ENCODE measurements around the gene MAGI2. TPM values are rescaled to one million over a fixed set of nuclear protein-coding genes. Genes with fewer than 3 reads are reported as not detected.

The MAGI2 gene
- total RNA-seq, 5 donors from 2014 or later (not counting 1 experiment from before 2014, with no cell fraction given): 0.10 to 0.77 (median 0.22) TPM

DNA sequence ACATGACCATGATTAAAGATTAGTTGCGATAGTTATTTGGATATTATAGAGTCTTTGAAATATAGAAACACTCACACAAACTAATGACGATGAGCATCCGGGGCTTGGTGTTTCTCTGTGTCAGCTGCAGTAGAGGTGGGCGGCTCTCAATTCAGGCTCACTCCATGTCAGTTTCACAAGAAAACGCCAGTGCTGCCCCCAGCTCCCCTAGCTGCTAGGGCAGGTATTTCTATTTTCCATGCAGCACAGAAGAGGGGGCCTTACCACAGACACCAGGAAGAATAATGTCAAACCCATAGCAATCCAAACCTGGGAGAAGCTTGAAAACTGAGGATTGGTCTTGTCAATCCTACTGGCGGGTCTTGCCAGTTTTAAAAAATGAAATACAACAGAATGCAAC is 1457.8 kb downstream of the MAGI2 start:
- H3K4me1 Mint-ChIP-seq: no peaks in the 10 kb centered on the region
- ChIA-PET POLR2A (interaction anchor here in 1 of 2 donors (0.6 kb wide), 1 partner anchor 23 kb away, joined by 3 read pairs; no protein-coding TSS in a partner anchor), CTCF (no interaction called here)
- Histone ChIP-seq H3K27me3 (replicated peaks in 1 of 2; ENCODE audit: control insufficient read depth in 2 of 2, extremely low read depth in 1 of 2, insufficient read depth in 2 of 2, low read length in 1 of 2) (peaks cover 0 to 4% of the 10 kb centered on the region in 2 experiments), H3K27ac (ENCODE audit: low read length) (no peak overlapping the region), H3K4me3 (ENCODE audit: control insufficient read depth in 1 of 2, extremely low read depth in 1 of 2, low read length in 1 of 2) (no peak overlapping the region), H3K36me3 (ENCODE audit: control insufficient read depth in 2 of 2, extremely low read depth in 1 of 2, insufficient read depth in 1 of 2, low read length in 1 of 2) (no peaks in the 10 kb centered on the region), H3K9me3 (no peaks in the 10 kb centered on the region), H3K4me1 (ENCODE audit: control insufficient read depth in 1 of 2, extremely low read depth in 1 of 2, insufficient read depth in 2 of 2, low read length in 2 of 2) (no peaks in the 10 kb centered on the region)
- H3K9me3 Mint-ChIP-seq: peaks cover 0 to 6% (median 5%) of the 10 kb centered on the region in 3 donors
- no peak for DNase-seq
- H3K27me3 Mint-ChIP-seq: peaks cover 0 to 2% of the 10 kb centered on the region in 2 donors
- H3K36me3 Mint-ChIP-seq: no peaks in the 10 kb centered on the region
- no peak for ATAC-seq (replicated peaks in 1 of 4)
- 80% methylated on average over 1 of the region's 6 CpGs for whole genome bisulfite sequencing (ENCODE audit: insufficient coverage)
- no peak overlapping the region for H3K27ac Mint-ChIP-seq
- no peak overlapping the region for H3K4me3 Mint-ChIP-seq

DNA sequence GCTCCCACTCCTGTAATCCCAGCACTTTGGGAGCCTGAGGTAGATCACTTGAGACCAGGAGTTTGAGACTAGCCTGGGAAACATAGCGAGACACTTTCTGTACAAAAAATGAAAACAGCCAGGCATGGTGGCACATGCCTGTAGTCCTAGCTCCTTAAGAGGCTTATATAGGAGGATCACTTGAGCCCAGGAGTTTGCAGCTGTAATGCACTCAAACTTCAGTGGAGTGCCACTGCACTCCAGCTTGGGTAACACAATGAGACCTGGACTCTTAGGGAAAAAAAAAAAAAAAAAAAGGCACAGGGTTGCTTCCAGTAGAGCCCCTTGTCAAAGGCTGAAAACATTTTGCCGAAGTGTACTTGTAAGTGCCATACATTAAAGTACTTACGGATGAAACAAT is 1459.6 kb downstream of the MAGI2 start:
- Histone ChIP-seq H3K4me1 (ENCODE audit: control insufficient read depth in 1 of 2, extremely low read depth in 1 of 2, insufficient read depth in 2 of 2, low read length in 2 of 2) (no peaks in the 10 kb centered on the region), H3K27me3 (replicated peaks in 1 of 2; ENCODE audit: control insufficient read depth in 2 of 2, extremely low read depth in 1 of 2, insufficient read depth in 2 of 2, low read length in 1 of 2) (peaks cover 0 to 7% of the 10 kb centered on the region in 2 experiments), H3K36me3 (ENCODE audit: control insufficient read depth in 2 of 2, extremely low read depth in 1 of 2, insufficient read depth in 1 of 2, low read length in 1 of 2) (no peaks in the 10 kb centered on the region), H3K4me3 (ENCODE audit: control insufficient read depth in 1 of 2, extremely low read depth in 1 of 2, low read length in 1 of 2) (no peak overlapping the region), H3K27ac (ENCODE audit: low read length) (no peak overlapping the region), H3K9me3 (no peaks in the 10 kb centered on the region)
- Mint-ChIP-seq H3K4me3 (no peak overlapping the region), H3K9me3 (peaks cover 0 to under 1% (median 0%) of the 10 kb centered on the region in 3 donors), H3K27ac (no peak overlapping the region), H3K4me1 (no peaks in the 10 kb centered on the region), H3K36me3 (no peaks in the 10 kb centered on the region), H3K27me3 (peaks cover 0 to 2% of the 10 kb centered on the region in 2 donors)
- ChIA-PET POLR2A (no interaction called here), CTCF (no interaction called here)
- no peak for ATAC-seq (replicated peaks in 1 of 4)
- no peak for DNase-seq
- 100% methylated on average over 1 of the region's 3 CpGs for WGBS (ENCODE audit: insufficient coverage)

DNA sequence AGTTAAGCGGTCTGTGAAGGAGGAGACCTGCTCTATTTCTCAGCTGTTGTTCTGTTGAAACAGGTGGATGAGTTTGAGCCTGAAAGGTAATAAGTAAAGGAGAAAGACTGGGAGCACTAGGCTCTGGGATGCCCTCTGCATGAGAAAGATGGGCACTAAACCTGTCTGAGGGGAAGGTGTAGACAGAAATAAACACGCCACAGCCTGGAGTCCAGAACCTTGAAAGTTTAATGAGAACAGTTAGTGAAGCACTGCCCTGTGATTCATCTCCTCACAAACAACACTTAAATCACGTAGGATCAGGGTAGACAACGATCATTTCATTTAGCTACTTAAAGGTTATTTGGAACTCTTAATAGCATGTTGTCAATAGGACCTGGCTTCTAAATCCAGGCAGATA is 1461.8 kb downstream of the MAGI2 start:
- Histone ChIP-seq H3K4me3 (ENCODE audit: control insufficient read depth in 1 of 2, extremely low read depth in 1 of 2, low read length in 1 of 2) (no peak overlapping the region), H3K9me3 (no peaks in the 10 kb centered on the region), H3K4me1 (ENCODE audit: control insufficient read depth in 1 of 2, extremely low read depth in 1 of 2, insufficient read depth in 2 of 2, low read length in 2 of 2) (no peaks in the 10 kb centered on the region), H3K27ac (ENCODE audit: low read length) (no peak overlapping the region), H3K36me3 (ENCODE audit: control insufficient read depth in 2 of 2, extremely low read depth in 1 of 2, insufficient read depth in 1 of 2, low read length in 1 of 2) (no peaks in the 10 kb centered on the region), H3K27me3 (replicated peaks in 1 of 2; ENCODE audit: control insufficient read depth in 2 of 2, extremely low read depth in 1 of 2, insufficient read depth in 2 of 2, low read length in 1 of 2) (peaks cover 0 to 3% of the 10 kb centered on the region in 2 experiments)
- Mint-ChIP-seq H3K36me3 (no peaks in the 10 kb centered on the region), H3K9me3 (no peaks in the 10 kb centered on the region), H3K4me1 (no peaks in the 10 kb centered on the region), H3K27ac (no peak overlapping the region), H3K4me3 (no peak overlapping the region), H3K27me3 (peaks cover 0 to 2% of the 10 kb centered on the region in 2 donors)
- 92% methylated on average over 1 of the region's 4 CpGs for WGBS (ENCODE audit: insufficient coverage)
- CTCF ChIA-PET: no interaction called here
- POLR2A ChIA-PET: no interaction called here
- no peak for DNase-seq
- ATAC-seq (replicated peaks in 1 of 4): no peak

DNA sequence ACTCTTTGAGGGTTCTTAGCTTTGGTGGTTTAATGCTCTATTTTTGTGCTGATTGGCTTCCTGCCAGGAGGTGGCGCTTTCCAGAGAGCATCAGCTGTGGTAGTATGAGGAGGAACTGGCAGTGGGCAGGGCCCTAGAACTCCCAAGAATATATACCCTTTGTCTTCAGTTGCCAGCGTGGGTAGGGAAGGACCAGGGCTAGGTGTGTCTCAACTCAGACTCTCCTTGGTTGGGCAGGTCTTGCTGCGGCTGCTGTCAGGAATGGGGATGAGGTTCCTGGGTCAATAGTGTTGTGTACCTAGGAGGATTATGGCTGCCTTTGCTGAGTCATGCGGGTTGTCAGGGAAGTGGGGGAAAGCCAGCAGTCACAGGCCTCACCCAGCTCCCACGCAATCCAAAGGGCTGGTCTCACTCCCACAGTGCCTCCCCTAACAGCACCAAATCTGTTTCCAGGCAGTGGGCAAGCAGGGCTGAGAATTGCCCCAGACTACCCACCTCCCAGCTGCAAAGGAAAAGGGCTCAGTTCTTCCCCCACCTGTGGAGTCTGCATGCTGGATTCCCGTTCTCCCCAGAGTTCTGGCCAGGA is 1463.4 kb downstream of the MAGI2 start:
- no peaks in the 10 kb centered on the region for H3K9me3 Mint-ChIP-seq
- no peaks in the 10 kb centered on the region for H3K36me3 Mint-ChIP-seq
- ATAC-seq (replicated peaks in 1 of 4) (no peak), DNase-seq (peak in 5 of 35 experiments; percentile 2 to 7 (median 3))
- no peak overlapping the region for H3K4me3 Mint-ChIP-seq
- Histone ChIP-seq H3K4me3 (ENCODE audit: control insufficient read depth in 1 of 2, extremely low read depth in 1 of 2, low read length in 1 of 2) (no peak overlapping the region), H3K36me3 (ENCODE audit: control insufficient read depth in 2 of 2, extremely low read depth in 1 of 2, insufficient read depth in 1 of 2, low read length in 1 of 2) (no peaks in the 10 kb centered on the region), H3K9me3 (no peaks in the 10 kb centered on the region), H3K4me1 (ENCODE audit: control insufficient read depth in 1 of 2, extremely low read depth in 1 of 2, insufficient read depth in 2 of 2, low read length in 2 of 2) (no peaks in the 10 kb centered on the region), H3K27ac (ENCODE audit: low read length) (no peak overlapping the region), H3K27me3 (replicated peaks in 1 of 2; ENCODE audit: control insufficient read depth in 2 of 2, extremely low read depth in 1 of 2, insufficient read depth in 2 of 2, low read length in 1 of 2) (peaks cover 0 to 3% of the 10 kb centered on the region in 2 experiments)
- CTCF ChIA-PET: no interaction called here
- WGBS (ENCODE audit: insufficient coverage): 63% methylated on average over 1 of the region's 6 CpGs
- no peaks in the 10 kb centered on the region for H3K4me1 Mint-ChIP-seq
- POLR2A ChIA-PET: no interaction called here
- peaks cover 0 to 5% of the 10 kb centered on the region in 2 donors for H3K27me3 Mint-ChIP-seq
- H3K27ac Mint-ChIP-seq: no peak overlapping the region

DNA sequence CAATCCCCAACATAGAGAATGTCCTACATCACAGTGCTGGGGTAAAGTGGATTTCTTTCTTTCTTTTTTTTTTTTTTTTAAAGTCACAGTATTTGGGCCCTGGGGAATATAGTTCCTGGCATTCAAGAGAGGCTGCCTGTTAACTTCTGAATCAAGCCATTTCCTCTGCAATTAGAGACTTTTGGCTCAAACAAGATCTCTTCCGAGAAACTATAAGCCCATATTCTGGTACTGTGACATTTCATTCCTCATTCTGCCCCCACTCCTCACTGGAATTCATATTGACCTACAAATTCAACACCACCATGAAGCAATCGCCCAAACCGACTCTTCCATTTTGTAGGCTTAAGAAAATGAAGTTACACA is 1467.5 kb downstream of the MAGI2 start:
- Mint-ChIP-seq H3K4me3 (no peak overlapping the region), H3K36me3 (no peaks in the 10 kb centered on the region), H3K27ac (no peak overlapping the region), H3K9me3 (no peaks in the 10 kb centered on the region), H3K4me1 (no peaks in the 10 kb centered on the region), H3K27me3 (peaks cover 0 to 8% of the 10 kb centered on the region in 2 donors)
- DNase-seq (no peak), ATAC-seq (replicated peaks in 1 of 4) (no peak)
- H3K4me1 ChIP-seq (ENCODE audit: control insufficient read depth in 1 of 2, extremely low read depth in 1 of 2, insufficient read depth in 2 of 2, low read length in 2 of 2): no peaks in the 10 kb centered on the region
- peaks cover 0 to 7% of the 10 kb centered on the region in 2 experiments for H3K27me3 ChIP-seq (replicated peaks in 1 of 2; ENCODE audit: control insufficient read depth in 2 of 2, extremely low read depth in 1 of 2, insufficient read depth in 2 of 2, low read length in 1 of 2)
- no peaks in the 10 kb centered on the region for H3K36me3 ChIP-seq (ENCODE audit: control insufficient read depth in 2 of 2, extremely low read depth in 1 of 2, insufficient read depth in 1 of 2, low read length in 1 of 2)
- H3K9me3 ChIP-seq: no peaks in the 10 kb centered on the region
- no peak overlapping the region for H3K27ac ChIP-seq (ENCODE audit: low read length)
- ChIA-PET POLR2A (no interaction called here), CTCF (no interaction called here)
- WGBS (ENCODE audit: insufficient coverage): 94% methylated on average over 3 of the region's 3 CpGs
- H3K4me3 ChIP-seq (ENCODE audit: control insufficient read depth in 1 of 2, extremely low read depth in 1 of 2, low read length in 1 of 2): no peak overlapping the region

DNA sequence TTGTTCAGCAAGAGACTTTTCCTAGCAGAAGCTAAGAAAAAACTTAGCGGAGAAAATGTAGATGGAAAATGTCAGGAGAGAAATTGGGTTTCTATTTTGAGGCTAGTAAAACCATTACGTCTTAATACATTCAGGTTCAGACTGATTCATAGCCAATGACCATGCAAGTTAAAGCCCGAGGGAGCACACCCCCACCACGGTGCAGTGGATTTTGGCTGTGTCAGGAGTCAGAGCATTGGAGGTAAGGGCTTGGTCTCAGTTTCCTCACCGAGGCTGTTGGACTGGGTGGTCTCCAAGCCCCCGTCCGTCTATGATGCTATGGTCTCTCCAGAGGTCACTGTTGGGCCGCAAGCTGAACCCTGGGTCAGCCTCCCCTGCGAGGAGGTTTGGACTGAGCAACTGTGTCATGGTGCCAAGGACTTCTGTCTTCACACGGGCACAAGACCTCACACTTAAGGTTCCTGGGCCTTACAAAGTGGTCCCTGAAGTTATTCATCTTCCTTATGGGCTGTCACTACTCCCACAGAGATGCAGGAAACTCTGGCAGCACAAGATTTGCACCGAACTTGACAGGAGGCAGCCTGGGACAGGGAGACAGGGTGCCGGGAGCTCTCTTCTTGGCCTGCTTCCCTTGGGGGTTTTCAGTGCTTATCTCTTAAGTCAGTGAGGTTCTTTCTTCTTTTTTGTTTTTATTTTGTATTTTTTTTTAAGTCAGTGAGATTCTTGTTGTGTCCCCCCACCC is 1468.1 kb downstream of the MAGI2 start:
- H3K36me3 ChIP-seq (ENCODE audit: control insufficient read depth in 2 of 2, extremely low read depth in 1 of 2, insufficient read depth in 1 of 2, low read length in 1 of 2): no peaks in the 10 kb centered on the region
- H3K36me3 Mint-ChIP-seq: no peaks in the 10 kb centered on the region
- ChIA-PET POLR2A (no interaction called here), CTCF (no interaction called here)
- no peak overlapping the region for H3K4me3 Mint-ChIP-seq
- no peak for DNase-seq
- no peaks in the 10 kb centered on the region for H3K4me1 ChIP-seq (ENCODE audit: control insufficient read depth in 1 of 2, extremely low read depth in 1 of 2, insufficient read depth in 2 of 2, low read length in 2 of 2)
- no peak overlapping the region for H3K27ac ChIP-seq (ENCODE audit: low read length)
- ATAC-seq (replicated peaks in 1 of 4): no peak
- no peaks in the 10 kb centered on the region for H3K9me3 Mint-ChIP-seq
- no peak overlapping the region for H3K27ac Mint-ChIP-seq
- H3K27me3 Mint-ChIP-seq: peaks cover 3 to 8% of the 10 kb centered on the region in 2 donors
- peaks cover 0 to 7% of the 10 kb centered on the region in 2 experiments for H3K27me3 ChIP-seq (replicated peaks in 1 of 2; ENCODE audit: control insufficient read depth in 2 of 2, extremely low read depth in 1 of 2, insufficient read depth in 2 of 2, low read length in 1 of 2)
- no peaks in the 10 kb centered on the region for H3K4me1 Mint-ChIP-seq
- H3K4me3 ChIP-seq (ENCODE audit: control insufficient read depth in 1 of 2, extremely low read depth in 1 of 2, low read length in 1 of 2): no peak overlapping the region
- no peaks in the 10 kb centered on the region for H3K9me3 ChIP-seq
- WGBS (ENCODE audit: insufficient coverage): 78% methylated on average over 6 of the region's 12 CpGs
